ENCODE data around the gene SYNGAP1. TPM values are rescaled to one million over a fixed set of nuclear protein-coding genes. Genes with fewer than 3 reads are reported as not detected.

SYNGAP1 gene
- total RNA-seq, 2 experiments from 2014 or later, result 24.1 to 39.8 TPM

- ATAC-seq, result no peak
- H3K27me3 Mint-ChIP-seq, result no peaks in the 10 kb centered on the region
- CTCF ChIA-PET, result interaction anchor here (0.7 to 3.5 kb wide), 5 partner anchors 11 to 156 kb away, joined by 3 to 27 read pairs (median 6); partner anchors contain the start of genes CUTA, SYNGAP1 and ZBTB9
- H3K4me1 Mint-ChIP-seq, result peaks cover 67% of the 10 kb centered on the region
- H3K27ac Mint-ChIP-seq, result peak overlapping the region; percentile 83
- peak overlapping the region; percentile 79 for H3K4me3 Mint-ChIP-seq
- H3K9me3 Mint-ChIP-seq (ENCODE audit: low read depth), result no peaks in the 10 kb centered on the region
- no peak for DNase-seq
- no peaks in the 10 kb centered on the region for H3K36me3 Mint-ChIP-seq
Measured at GRCh38 chr6:33429750-33430052, 9.8 kb downstream of the SYNGAP1 start.

- peaks cover 2% of the 10 kb centered on the region for H3K36me3 Mint-ChIP-seq
- no peak for DNase-seq
- H3K27ac Mint-ChIP-seq, result peak overlapping the region; percentile 83
- peak overlapping the region; percentile 79 for H3K4me3 Mint-ChIP-seq
- H3K4me1 Mint-ChIP-seq, result peaks cover 61% of the 10 kb centered on the region
- CTCF ChIA-PET, result interaction anchor here (0.7 to 3.5 kb wide), 14 partner anchors 12 to 1179 kb away, joined by 3 to 27 read pairs (median 4); partner anchors contain the start of genes B3GALT4, BAK1, CUTA and SYNGAP1
- no peaks in the 10 kb centered on the region for H3K9me3 Mint-ChIP-seq (ENCODE audit: low read depth)
- H3K27me3 Mint-ChIP-seq, result no peaks in the 10 kb centered on the region
- no peak for ATAC-seq
Measured at GRCh38 chr6:33430334-33430733, 10.5 kb downstream of the SYNGAP1 start.

- DNase-seq, result peak; percentile 94
- Mint-ChIP-seq H3K36me3 (peaks cover 4% of the 10 kb centered on the region), H3K27me3 (no peaks in the 10 kb centered on the region), H3K4me1 (peaks cover 57% of the 10 kb centered on the region), H3K27ac (peak overlapping the region; percentile 83), H3K9me3 (ENCODE audit: low read depth) (no peaks in the 10 kb centered on the region), H3K4me3 (peak overlapping the region; percentile 79)
- CTCF ChIA-PET, result interaction anchor here (0.5 to 3.5 kb wide), 16 partner anchors 11 to 1920 kb away, joined by 3 to 27 read pairs (median 4); partner anchors contain the start of genes B3GALT4, BAK1, CUTA and RPS18
- peak; percentile 73 for ATAC-seq
Measured at GRCh38 chr6:33430991-33431879, 11.4 kb downstream of the SYNGAP1 start.

GRCh38 chr6:33431880-33432541 is 12.1 kb downstream of the SYNGAP1 start:
- CTCF ChIA-PET, result interaction anchor here (0.6 to 1.3 kb wide), 2 partner anchors 86 to 154 kb away, joined by 3 to 4 read pairs; no protein-coding TSS in a partner anchor
- Mint-ChIP-seq H3K4me3 (peak overlapping the region; percentile 32), H3K27me3 (no peaks in the 10 kb centered on the region), H3K36me3 (peaks cover 9% of the 10 kb centered on the region), H3K4me1 (peaks cover 53% of the 10 kb centered on the region), H3K9me3 (ENCODE audit: low read depth) (no peaks in the 10 kb centered on the region), H3K27ac (no peak overlapping the region)
- no peak for DNase-seq
- no peak for ATAC-seq

- Mint-ChIP-seq H3K9me3 (ENCODE audit: low read depth) (no peaks in the 10 kb centered on the region), H3K36me3 (peaks cover 12% of the 10 kb centered on the region), H3K27ac (peak overlapping the region; percentile 28), H3K4me1 (peaks cover 48% of the 10 kb centered on the region), H3K4me3 (no peak overlapping the region), H3K27me3 (no peaks in the 10 kb centered on the region)
- no peak for DNase-seq
- CTCF ChIA-PET, result no interaction called here
- no peak for ATAC-seq
Measured at GRCh38 chr6:33432546-33432945, 12.7 kb downstream of the SYNGAP1 start.

GRCh38 chr6:33433001-33433543 is 13.2 kb downstream of the SYNGAP1 start:
- Mint-ChIP-seq H3K9me3 (ENCODE audit: low read depth) (no peaks in the 10 kb centered on the region), H3K27me3 (no peaks in the 10 kb centered on the region), H3K27ac (peak overlapping the region; percentile 28), H3K4me1 (peaks cover 47% of the 10 kb centered on the region), H3K36me3 (peaks cover 13% of the 10 kb centered on the region), H3K4me3 (no peak overlapping the region)
- no peak for ATAC-seq
- no peak for DNase-seq
- CTCF ChIA-PET, result no interaction called here

- no peaks in the 10 kb centered on the region for H3K27me3 Mint-ChIP-seq
- H3K36me3 Mint-ChIP-seq, result peaks cover 17% of the 10 kb centered on the region
- CTCF ChIA-PET, result no interaction called here
- no peaks in the 10 kb centered on the region for H3K9me3 Mint-ChIP-seq (ENCODE audit: low read depth)
- H3K27ac Mint-ChIP-seq, result no peak overlapping the region
- DNase-seq, result no peak
- H3K4me3 Mint-ChIP-seq, result no peak overlapping the region
- no peak for ATAC-seq
- H3K4me1 Mint-ChIP-seq, result peaks cover 41% of the 10 kb centered on the region
Measured at GRCh38 chr6:33433544-33434191, 13.8 kb downstream of the SYNGAP1 start.

GRCh38 chr6:33434961-33435360 is 15.1 kb downstream of the SYNGAP1 start:
- Mint-ChIP-seq H3K36me3 (peaks cover 21% of the 10 kb centered on the region), H3K9me3 (ENCODE audit: low read depth) (no peaks in the 10 kb centered on the region)

GRCh38 chr6:33437666-33438065 is 17.8 kb downstream of the SYNGAP1 start:
- H3K36me3 Mint-ChIP-seq, result peaks cover 23% of the 10 kb centered on the region
- H3K4me1 Mint-ChIP-seq, result peaks cover 5% of the 10 kb centered on the region
- H3K9me3 Mint-ChIP-seq (ENCODE audit: low read depth), result no peaks in the 10 kb centered on the region
- ATAC-seq, result no peak
- no peak overlapping the region for H3K4me3 Mint-ChIP-seq
- H3K27ac Mint-ChIP-seq, result no peak overlapping the region
- no peaks in the 10 kb centered on the region for H3K27me3 Mint-ChIP-seq
- CTCF ChIA-PET, result interaction anchor here (1.3 kb wide), 1 partner anchor 12 kb away, joined by 6 read pairs; no protein-coding TSS in a partner anchor
- DNase-seq, result no peak

More at GRCh38 chr6:33434961-33435360, 15.1 kb downstream of the SYNGAP1 start:
- H3K4me3 Mint-ChIP-seq, result no peak overlapping the region
- CTCF ChIA-PET, result no interaction called here
- H3K4me1 Mint-ChIP-seq, result peaks cover 28% of the 10 kb centered on the region
- ATAC-seq, result no peak
- H3K27ac Mint-ChIP-seq, result no peak overlapping the region
- no peaks in the 10 kb centered on the region for H3K27me3 Mint-ChIP-seq
- DNase-seq, result no peak

- peaks cover 23% of the 10 kb centered on the region for H3K36me3 Mint-ChIP-seq
- no peaks in the 10 kb centered on the region for H3K27me3 Mint-ChIP-seq
- CTCF ChIA-PET, result no interaction called here
- DNase-seq, result no peak
- H3K27ac Mint-ChIP-seq, result peak overlapping the region; percentile 1
- H3K9me3 Mint-ChIP-seq (ENCODE audit: low read depth), result no peaks in the 10 kb centered on the region
- H3K4me1 Mint-ChIP-seq, result no peaks in the 10 kb centered on the region
- H3K4me3 Mint-ChIP-seq, result no peak overlapping the region
- no peak for ATAC-seq
Measured at GRCh38 chr6:33438978-33439594, 19.2 kb downstream of the SYNGAP1 start.

GRCh38 chr6:33439956-33440648 is 20.2 kb downstream of the SYNGAP1 start:
- H3K36me3 Mint-ChIP-seq, result peaks cover 23% of the 10 kb centered on the region
- H3K9me3 Mint-ChIP-seq (ENCODE audit: low read depth), result no peaks in the 10 kb centered on the region
- DNase-seq (no peak), ATAC-seq (no peak)
- H3K4me1 Mint-ChIP-seq, result no peaks in the 10 kb centered on the region
- H3K27ac Mint-ChIP-seq, result no peak overlapping the region
- no peak overlapping the region for H3K4me3 Mint-ChIP-seq
- CTCF ChIA-PET, result interaction anchor here (1.0 kb wide), 1 partner anchor 14 kb away, joined by 3 read pairs; the partner anchor contains the start of gene ZBTB9
- H3K27me3 Mint-ChIP-seq, result no peaks in the 10 kb centered on the region

- Mint-ChIP-seq H3K27ac (no peak overlapping the region), H3K9me3 (ENCODE audit: low read depth) (no peaks in the 10 kb centered on the region), H3K36me3 (peaks cover 21% of the 10 kb centered on the region), H3K4me1 (no peaks in the 10 kb centered on the region), H3K27me3 (no peaks in the 10 kb centered on the region), H3K4me3 (no peak overlapping the region)
- CTCF ChIA-PET, result interaction anchor here (1.0 kb wide), 1 partner anchor 14 kb away, joined by 3 read pairs; the partner anchor contains the start of gene ZBTB9
- no peak for DNase-seq
- no peak for ATAC-seq
Measured at GRCh38 chr6:33440649-33441309, 20.9 kb downstream of the SYNGAP1 start.

Measured in activated CD8-positive, alpha-beta memory T cell treated with anti-CD3 and anti-CD28 coated beads, Interleukin-2, amount 10 ng/mL, durations not matched to agents 7 days and 5 days (primary cell).